Testis (tissue), 3 donors: ENCODE measurements around the gene CEP290. TPM values are rescaled to one million over a fixed set of nuclear protein-coding genes. Genes with fewer than 3 reads are reported as not detected.

Experiments used
- DNase-seq: peaks from one replicate; pipeline ENCODE4 v3.0.0-alpha.2; 2019
- H3K27ac ChIP-seq, 2 donors: fragments of 200-600 bp; sonication (generic); one replicate each; pipeline ENCODE4 v1.5.1; 2019
- H3K27me3 ChIP-seq: fragments of 200-600 bp; sonication (generic); one replicate; pipeline ENCODE4 v1.5.1; 2019
- H3K36me3 ChIP-seq: fragments of 200-600 bp; sonication (generic); one replicate; pipeline ENCODE4 v1.5.1; 2017; ENCODE audit warnings: low read depth; ENCODE audit errors: missing control alignments
- H3K4me1 ChIP-seq: fragments of 200-600 bp; sonication (generic); one replicate; pipeline ENCODE4 v1.5.1; 2019
- H3K4me3 ChIP-seq, 2 donors: fragments of 200-600 bp; sonication (generic); one replicate each; pipeline ENCODE4 v1.5.1; 2017 to 2019
- H3K9me3 ChIP-seq: fragments of 200-600 bp; sonication (generic); one replicate; pipeline ENCODE4 v1.5.1; 2017
- CTCF ChIP-seq, 3 experiments: fragments of 450-650 bp in 2 of 3; fragments of 200-600 bp in 1 of 3; sonication (generic) in 1 of 3; IDR thresholded peaks; one replicate each; pipeline ENCODE4 v1.5.1; 2016 to 2019; ENCODE audit warnings: antibody characterized with exemption in 3 of 3, mild to moderate bottlenecking in 2 of 3, moderate library complexity in 1 of 3
- POLR2A ChIP-seq: fragments of 450-650 bp; IDR thresholded peaks from one replicate; pipeline ENCODE4 v1.6.1; 2017; ENCODE audit warnings: antibody characterized with exemption, mild to moderate bottlenecking, moderate library complexity
- WGBS, 2 donors: methylation state at CpG; one replicate each; pipeline ENCODE4 v1.1.5; 2018; 5-methylcytosine and 5-hydroxymethylcytosine counted together
- intact Hi-C: fragments of 100-400 bp; cut with DNase I; formaldehyde crosslinking; loops from one replicate; pipeline ENCODE4 v1.15.1; 2023; ENCODE audit warnings: low total_unique reads
- polyA plus RNA-seq: library from polyadenylated mRNA; stranded (reverse); fragments of 350-450 nt; fragmentation: Illumina TruSeq; extraction: RNeasy Lipid Tissue Mini Kit (QIAGEN cat#74804); gene quantifications from one replicate; pipeline ENCODE4 v1.2.3, GENCODE V29; 2014; ENCODE audit warnings: low read depth, low replicate concordance; ENCODE audit not compliant: insufficient read depth
- total RNA-seq, 2 donors: library from RNA; depleted of rRNA; stranded (reverse); fragments of >200 nt; gene quantifications; one replicate each; pipeline ENCODE4 v1.2.3, GENCODE V29; 2016

The CEP290 gene
- total and polyA plus RNA-seq, 3 donors from 2014 or later: 5.0 to 48.5 (median 46.0) TPM

- no peak overlapping the region for H3K4me3 ChIP-seq
Measured at GRCh38 chr12:88111074-88111652, 30.7 kb downstream of the CEP290 start.

DNA sequence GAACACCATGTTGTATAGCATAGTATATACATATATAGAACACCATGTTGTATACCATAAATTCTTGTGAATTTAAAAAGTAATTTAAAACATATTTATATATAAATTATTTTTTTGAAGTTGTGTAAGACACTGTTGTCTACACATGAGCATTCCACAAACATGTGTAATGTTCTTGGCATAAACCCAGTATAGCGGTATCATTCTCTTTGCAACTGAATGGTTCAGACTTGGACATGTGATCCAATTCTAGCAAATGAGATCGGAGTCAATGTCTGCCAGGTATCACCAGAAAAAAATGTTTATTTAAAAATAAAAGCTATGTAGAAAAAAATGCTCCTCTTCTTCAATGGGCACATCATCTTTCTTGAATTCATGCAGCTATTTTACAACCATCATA lies 33.9 kb downstream of the CEP290 start:
- WGBS, 2 donors: 91 to 96% methylated on average over 2 of the region's 2 CpGs
- no peak for DNase-seq
- Histone ChIP-seq H3K27me3 (no peaks in the 10 kb centered on the region), H3K9me3 (no peaks in the 10 kb centered on the region), H3K36me3 (no peaks in the 10 kb centered on the region), H3K27ac (no peak overlapping the region), H3K4me3 (no peak overlapping the region), H3K4me1 (no peaks in the 10 kb centered on the region)
- TF ChIP-seq POLR2A (no peak), CTCF (IDR thresholded peaks at IDR 0.05) (no peak)
- intact Hi-C loops: no loop called here

More at GRCh38 chr12:88111074-88111652, 30.7 kb downstream of the CEP290 start:
- no peak for DNase-seq
- WGBS, 2 donors: 23 to 28% methylated on average over 1 of the region's 1 CpG
- TF ChIP-seq POLR2A (no peak), CTCF (IDR thresholded peaks at IDR 0.05) (peak in 1 of 3 experiments; percentile 43)
- Histone ChIP-seq H3K9me3 (no peaks in the 10 kb centered on the region), H3K27ac (no peak overlapping the region), H3K4me1 (no peaks in the 10 kb centered on the region), H3K27me3 (no peaks in the 10 kb centered on the region), H3K36me3 (no peaks in the 10 kb centered on the region)
- intact Hi-C loops: no loop called here

DNA sequence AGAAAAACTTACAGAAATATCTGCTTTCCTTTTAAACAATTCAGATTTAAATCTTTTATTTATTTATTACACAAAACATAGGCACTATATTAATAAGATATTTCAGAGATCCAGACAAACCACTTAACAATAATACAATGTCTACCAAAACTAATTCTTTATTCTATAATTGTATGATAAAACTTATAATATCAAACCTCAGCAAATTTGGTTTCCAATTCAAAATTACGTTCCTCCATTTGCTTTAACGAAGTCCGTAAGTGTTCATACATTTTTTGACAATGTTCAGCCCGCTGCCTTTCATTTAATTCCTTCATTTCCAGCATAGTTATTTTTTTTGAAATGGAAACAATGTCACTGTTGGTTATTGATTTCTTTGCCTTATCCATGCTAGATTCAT lies 48.3 kb downstream of the CEP290 start:
- intact Hi-C loops: no loop called here
- H3K9me3 ChIP-seq: no peaks in the 10 kb centered on the region
- no peaks in the 10 kb centered on the region for H3K36me3 ChIP-seq
- H3K4me1 ChIP-seq: no peaks in the 10 kb centered on the region
- DNase-seq: no peak
- WGBS, 2 donors: 93 to 97% methylated on average over 4 of the region's 4 CpGs
- no peak for TF ChIP-seq POLR2A
- TF ChIP-seq CTCF (IDR thresholded peaks at IDR 0.05): no peak
- H3K27ac ChIP-seq: no peak overlapping the region
- H3K4me3 ChIP-seq: no peak overlapping the region
- H3K27me3 ChIP-seq: no peaks in the 10 kb centered on the region

DNA sequence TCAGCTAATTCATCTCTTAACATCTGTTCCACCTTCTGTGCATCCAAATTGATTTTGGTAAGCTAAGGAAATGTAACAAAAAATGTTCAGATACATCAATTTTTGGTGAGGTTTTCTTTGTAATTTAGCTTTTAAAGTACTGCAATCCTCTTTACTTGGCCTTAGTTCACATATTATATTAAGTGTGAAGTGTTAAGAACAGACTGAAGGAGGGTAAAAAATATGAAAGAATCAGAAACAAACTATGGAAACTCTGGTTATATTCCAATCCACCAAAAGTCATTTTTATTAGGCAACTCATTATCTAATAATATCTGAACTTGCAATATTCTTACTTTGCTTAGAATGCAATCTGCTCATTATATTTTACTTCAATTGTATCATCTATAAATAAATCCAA lies 49.1 kb downstream of the CEP290 start:
- Histone ChIP-seq H3K9me3 (no peaks in the 10 kb centered on the region), H3K36me3 (no peaks in the 10 kb centered on the region), H3K4me3 (no peak overlapping the region), H3K27ac (no peak overlapping the region), H3K27me3 (no peaks in the 10 kb centered on the region), H3K4me1 (no peaks in the 10 kb centered on the region)
- no peak for DNase-seq
- intact Hi-C loops: no loop called here
- TF ChIP-seq CTCF (IDR thresholded peaks at IDR 0.05) (no peak), POLR2A (no peak)

GRCh38 chr12:88084210-88084609 lies 57.7 kb downstream of the CEP290 start:
- intact Hi-C loops: no loop called here
- DNase-seq: no peak
- TF ChIP-seq POLR2A (no peak), CTCF (IDR thresholded peaks at IDR 0.05) (no peak)
- no peak overlapping the region for H3K27ac ChIP-seq
- no peaks in the 10 kb centered on the region for H3K36me3 ChIP-seq
- no peaks in the 10 kb centered on the region for H3K9me3 ChIP-seq
- H3K27me3 ChIP-seq: no peaks in the 10 kb centered on the region
- no peaks in the 10 kb centered on the region for H3K4me1 ChIP-seq
- H3K4me3 ChIP-seq: no peak overlapping the region
- WGBS, 2 donors: 89 to 94% methylated on average over 4 of the region's 4 CpGs
